Parietal lobe (tissue), 1 donor: Measurements from ENCODE around the gene STK32C. TPM values are rescaled to one million over a fixed set of nuclear protein-coding genes. Genes with fewer than 3 reads are reported as not detected.

Experiments
- total RNA-seq: library from RNA; depleted of rRNA; stranded (reverse); fragments of >200 nt; gene quantifications from one replicate; pipeline ENCODE4 v1.2.3, GENCODE V29; 2014

Gene STK32C
- total RNA-seq: 17.5 TPM

GRCh38 chr10:132307823-132308586, at the start of gene STK32C:
TSS of gene STK32C (minus strand) at chr10:132307950. CDS start at chr10:132307833, 117 bp downstream.

GRCh38 chr10:132331601-132332432, 24.1 kb upstream of the STK32C start, which contains the start of gene LRRC27:
TSS of gene LRRC27 (plus strand) at chr10:132332193. CDS start at chr10:132333525, 1,332 bp downstream.

GRCh38 chr10:132186488-132187429, 121.0 kb downstream of the STK32C start, which contains the start of gene DPYSL4:
TSS of gene DPYSL4 (plus strand) at chr10:132186948. CDS start at chr10:132187064, 116 bp downstream.

Other genes starting within 250 kb of the STK32C start
- 7.8 TPM for gene JAKMIP3, start 242.0 kb downstream of the STK32C start, total RNA-seq
- 69.5 TPM for gene DPYSL4, start 121.0 kb downstream of the STK32C start, total RNA-seq
- gene LRRC27, start 24.2 kb upstream of the STK32C start, total RNA-seq: 28.5 TPM
- 5.9 TPM for gene PWWP2B, start 89.2 kb upstream of the STK32C start, total RNA-seq
- gene INPP5A, start 229.8 kb upstream of the STK32C start, total RNA-seq: 29.7 TPM